HG02938 (cell line): Measurements from ENCODE around the gene F2RL3.
"Not testable (repeated sequence)": the region's sequence is repeated elsewhere in the genome, so short reads cannot be mapped to it uniquely, and the experiment has no call there.

ENCODE experiments used
- ATAC-seq: cut with Tn5 transposase; IDR thresholded peaks from one replicate; pipeline ENCODE4 v1.9.1; 2021; ENCODE audit warnings: mild to moderate bottlenecking, moderate library complexity; ENCODE audit not compliant: unreplicated experiment

Gene F2RL3

GRCh38 chr19:16919496-16919895, 30.7 kb downstream of the F2RL3 start:
- ATAC-seq = no peak

- no peak for ATAC-seq
These were observed 32.2 kb downstream of the F2RL3 start for GRCh38 chr19:16920816-16921529.

GRCh38 chr19:16921766-16922591, 33.2 kb downstream of the F2RL3 start:
- ATAC-seq = no peak

GRCh38 chr19:16922592-16922934, 33.8 kb downstream of the F2RL3 start:
- ATAC-seq = no peak

GRCh38 chr19:16922949-16923348, 34.1 kb downstream of the F2RL3 start:
- no peak for ATAC-seq

GRCh38 chr19:16927883-16928282, 39.1 kb downstream of the F2RL3 start:
- ATAC-seq = no peak

GRCh38 chr19:16928351-16928750, 39.6 kb downstream of the F2RL3 start:
- ATAC-seq = no peak

GRCh38 chr19:16928916-16929315, 40.1 kb downstream of the F2RL3 start:
- ATAC-seq = no peak

GRCh38 chr19:16930753-16931152, 42.0 kb downstream of the F2RL3 start:
- ATAC-seq = no peak

- ATAC-seq = no peak
These were observed 42.5 kb downstream of the F2RL3 start for GRCh38 chr19:16931306-16931705.

GRCh38 chr19:16934489-16934888, 45.7 kb downstream of the F2RL3 start:
- ATAC-seq = no peak

- no peak for ATAC-seq
These were observed 48.1 kb downstream of the F2RL3 start for GRCh38 chr19:16936901-16937300.

GRCh38 chr19:16937796-16938195, 49.0 kb downstream of the F2RL3 start:
- ATAC-seq = not testable (repeated sequence)

- no peak for ATAC-seq
These were observed 49.4 kb downstream of the F2RL3 start for GRCh38 chr19:16938211-16938610.

GRCh38 chr19:16940063-16940462, 51.3 kb downstream of the F2RL3 start:
- not testable (repeated sequence) for ATAC-seq

- no peak for ATAC-seq
These were observed 51.8 kb downstream of the F2RL3 start for GRCh38 chr19:16940626-16941025.
